ENCODE measurements around the gene ATXN7L1. TPM values are rescaled to one million over a fixed set of nuclear protein-coding genes. Genes with fewer than 3 reads are reported as not detected.

Gene ATXN7L1
- total and polyA plus RNA-seq, 2 donors (not counting 1 experiment from before 2014, with no cell fraction given): 7.1 to 40.6 TPM

DNA sequence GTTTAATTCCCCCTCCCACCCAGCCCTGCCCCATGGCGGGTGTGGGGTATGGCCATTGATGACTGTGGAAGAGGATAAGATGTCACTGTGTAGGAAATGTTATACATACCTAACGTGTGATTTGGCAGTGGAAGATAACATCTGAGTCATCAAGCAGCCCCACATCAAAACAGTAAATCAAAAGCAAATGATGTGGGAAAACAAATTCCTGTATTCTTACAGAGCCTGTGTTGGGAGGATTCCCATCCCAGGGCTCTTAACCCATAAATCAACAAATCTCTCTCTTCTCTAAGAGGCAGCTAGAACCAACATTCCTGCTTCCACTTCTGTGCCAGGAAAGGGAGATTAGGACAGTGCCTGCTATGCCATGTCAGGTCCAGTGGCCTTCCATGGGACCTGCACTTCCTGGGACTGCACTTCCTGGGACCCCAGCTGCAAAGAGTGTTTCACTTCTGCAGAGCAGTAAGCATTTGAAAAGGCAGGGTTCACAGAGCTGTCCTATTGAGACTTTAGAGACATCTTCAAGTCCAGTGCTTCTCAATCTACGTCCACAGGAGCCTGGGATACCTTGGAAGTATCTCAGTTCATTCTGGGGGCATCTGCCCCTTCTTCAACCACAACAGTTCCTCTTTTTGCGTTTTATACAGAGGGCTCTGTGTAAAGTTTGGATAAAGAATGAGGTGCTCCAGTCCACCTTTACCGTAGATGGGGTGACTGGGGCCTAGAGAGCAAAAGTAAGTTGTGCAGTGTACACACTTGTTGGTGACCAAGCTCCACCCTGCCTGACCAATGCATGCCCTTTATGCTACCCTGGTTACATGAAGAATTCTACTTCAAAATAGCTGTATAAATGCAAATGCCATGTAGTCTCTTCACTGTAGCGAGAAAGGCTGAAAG is 45.7 kb downstream of the ATXN7L1 start:
- intact Hi-C loops (cut with micrococcal nuclease): no loop called here
- no peaks in the 10 kb centered on the region for H4K20me1 ChIP-seq (ENCODE audit: control insufficient read depth, insufficient read depth, low read length, poor library complexity, severe bottlenecking)
- no peak overlapping the region for H3K27ac Mint-ChIP-seq
- H3K36me3 ChIP-seq (replicated peaks in 1 of 2; ENCODE audit: control extremely low read depth in 1 of 2, control insufficient read depth in 1 of 2, extremely low read depth in 1 of 2, insufficient read depth in 2 of 2, low read length in 1 of 2): no peaks in the 10 kb centered on the region
- no peak overlapping the region for H3K4me3 Mint-ChIP-seq
- no peak overlapping the region for H3K27ac ChIP-seq (ENCODE audit: low read length in 2 of 2)
- no peaks in the 10 kb centered on the region for H3K27me3 ChIP-seq (replicated peaks in 1 of 4; ENCODE audit: control extremely low read depth in 1 of 4, control insufficient read depth in 3 of 4, insufficient read depth in 4 of 4, low read length in 3 of 4)
- H3K4me3 ChIP-seq (ENCODE audit: control extremely low read depth in 1 of 5, extremely low read depth in 1 of 5, insufficient read depth in 1 of 5, low read depth in 2 of 5, low read length in 4 of 5): no peak overlapping the region
- H3K79me2 ChIP-seq (ENCODE audit: control insufficient read depth, insufficient read depth, low read length): no peaks in the 10 kb centered on the region
- no peak overlapping the region for H3K9ac ChIP-seq (ENCODE audit: low read length)
- ATAC-seq (ENCODE audit: low read depth) (no peak), DNase-seq (no peak)
- H3K9me3 ChIP-seq (ENCODE audit: control extremely low read depth in 1 of 3, control insufficient read depth in 2 of 3, insufficient read depth in 1 of 3, low read length in 2 of 3): no peaks in the 10 kb centered on the region
- H3K4me1 Mint-ChIP-seq: no peaks in the 10 kb centered on the region
- TF ChIP-seq, protein P1, sequence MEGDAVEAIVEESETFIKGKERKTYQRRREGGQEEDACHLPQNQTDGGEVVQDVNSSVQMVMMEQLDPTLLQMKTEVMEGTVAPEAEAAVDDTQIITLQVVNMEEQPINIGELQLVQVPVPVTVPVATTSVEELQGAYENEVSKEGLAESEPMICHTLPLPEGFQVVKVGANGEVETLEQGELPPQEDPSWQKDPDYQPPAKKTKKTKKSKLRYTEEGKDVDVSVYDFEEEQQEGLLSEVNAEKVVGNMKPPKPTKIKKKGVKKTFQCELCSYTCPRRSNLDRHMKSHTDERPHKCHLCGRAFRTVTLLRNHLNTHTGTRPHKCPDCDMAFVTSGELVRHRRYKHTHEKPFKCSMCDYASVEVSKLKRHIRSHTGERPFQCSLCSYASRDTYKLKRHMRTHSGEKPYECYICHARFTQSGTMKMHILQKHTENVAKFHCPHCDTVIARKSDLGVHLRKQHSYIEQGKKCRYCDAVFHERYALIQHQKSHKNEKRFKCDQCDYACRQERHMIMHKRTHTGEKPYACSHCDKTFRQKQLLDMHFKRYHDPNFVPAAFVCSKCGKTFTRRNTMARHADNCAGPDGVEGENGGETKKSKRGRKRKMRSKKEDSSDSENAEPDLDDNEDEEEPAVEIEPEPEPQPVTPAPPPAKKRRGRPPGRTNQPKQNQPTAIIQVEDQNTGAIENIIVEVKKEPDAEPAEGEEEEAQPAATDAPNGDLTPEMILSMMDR (IDR thresholded peaks at IDR 0.05): no peak
- no peak for TF ChIP-seq EZH2 (IDR thresholded peaks at IDR 0.05; ENCODE audit: borderline replicate concordance, insufficient read depth, low read depth, low read length, poor library complexity, severe bottlenecking)
- CTCF ChIA-PET: interaction anchor here (0.7 kb wide), 1 partner anchor 9 kb away, joined by 3 read pairs; no protein-coding TSS in a partner anchor
- H2AFZ ChIP-seq (ENCODE audit: insufficient read depth, low read depth, low read length, poor library complexity, severe bottlenecking): no peak overlapping the region
- WGBS (ENCODE audit: insufficient coverage): 67% methylated on average over 3 of the region's 6 CpGs
- H3K9me3 Mint-ChIP-seq (ENCODE audit: insufficient read depth): no peaks in the 10 kb centered on the region
- no peaks in the 10 kb centered on the region for H3K4me1 ChIP-seq (ENCODE audit: control insufficient read depth in 2 of 2, insufficient read depth in 2 of 2, low read length in 2 of 2)
- H3K4me2 ChIP-seq (replicated peaks; ENCODE audit: low read depth, low read length, poor library complexity, severe bottlenecking): no peak overlapping the region
- POLR2A ChIA-PET: no interaction called here
- H3K27me3 Mint-ChIP-seq: peaks cover 7% of the 10 kb centered on the region

DNA sequence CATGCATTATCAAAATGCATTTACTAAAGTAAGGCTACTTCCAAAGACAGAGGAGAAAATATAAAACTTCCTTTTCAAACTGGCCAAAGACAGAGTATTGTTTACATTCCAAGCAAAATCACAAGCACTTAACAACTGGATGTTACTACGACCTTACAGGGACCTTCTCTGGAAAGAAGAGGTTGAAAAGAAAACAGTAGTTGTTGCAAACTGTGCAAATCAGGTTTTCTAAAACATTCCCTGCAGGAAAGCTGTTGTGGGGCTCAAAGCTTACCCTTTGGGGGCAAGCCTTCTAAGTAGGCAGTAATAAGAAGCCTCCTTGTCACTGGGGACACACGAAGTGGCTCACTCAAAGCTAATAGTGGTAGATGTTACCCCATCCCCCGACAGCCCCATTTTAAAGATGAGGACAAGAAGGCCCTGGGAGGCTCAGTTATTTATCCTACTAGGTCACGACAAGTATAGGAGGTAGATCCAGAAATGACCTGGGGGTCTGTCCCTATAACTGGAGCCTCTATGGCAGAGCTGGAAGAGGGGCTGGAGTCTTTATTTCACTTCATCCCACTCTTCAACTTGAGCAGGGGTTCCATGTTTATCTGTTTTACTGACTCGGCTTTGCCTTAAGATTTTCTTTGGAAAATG is 46.6 kb downstream of the ATXN7L1 start:
- H3K36me3 ChIP-seq (replicated peaks in 1 of 2; ENCODE audit: control extremely low read depth in 1 of 2, control insufficient read depth in 1 of 2, extremely low read depth in 1 of 2, insufficient read depth in 2 of 2, low read length in 1 of 2): no peaks in the 10 kb centered on the region
- no peak overlapping the region for H3K4me3 Mint-ChIP-seq
- no peaks in the 10 kb centered on the region for H3K9me3 Mint-ChIP-seq (ENCODE audit: insufficient read depth)
- H3K27ac Mint-ChIP-seq: no peak overlapping the region
- H3K79me2 ChIP-seq (ENCODE audit: control insufficient read depth, insufficient read depth, low read length): no peaks in the 10 kb centered on the region
- no peak overlapping the region for H3K4me3 ChIP-seq (ENCODE audit: control extremely low read depth in 1 of 5, extremely low read depth in 1 of 5, insufficient read depth in 1 of 5, low read depth in 2 of 5, low read length in 4 of 5)
- H3K4me1 Mint-ChIP-seq: no peaks in the 10 kb centered on the region
- H3K9ac ChIP-seq (ENCODE audit: low read length): no peak overlapping the region
- TF ChIP-seq, protein P1 (IDR thresholded peaks at IDR 0.05): no peak
- TF ChIP-seq EZH2 (IDR thresholded peaks at IDR 0.05; ENCODE audit: borderline replicate concordance, insufficient read depth, low read depth, low read length, poor library complexity, severe bottlenecking): no peak
- H4K20me1 ChIP-seq (ENCODE audit: control insufficient read depth, insufficient read depth, low read length, poor library complexity, severe bottlenecking): no peaks in the 10 kb centered on the region
- no peaks in the 10 kb centered on the region for H3K27me3 ChIP-seq (replicated peaks in 1 of 4; ENCODE audit: control extremely low read depth in 1 of 4, control insufficient read depth in 3 of 4, insufficient read depth in 4 of 4, low read length in 3 of 4)
- H2AFZ ChIP-seq (ENCODE audit: insufficient read depth, low read depth, low read length, poor library complexity, severe bottlenecking): no peak overlapping the region
- no peak for DNase-seq
- no peak for ATAC-seq (ENCODE audit: low read depth)
- CTCF ChIA-PET: no interaction called here
- H3K9me3 ChIP-seq (ENCODE audit: control extremely low read depth in 1 of 3, control insufficient read depth in 2 of 3, insufficient read depth in 1 of 3, low read length in 2 of 3): no peaks in the 10 kb centered on the region
- no peak overlapping the region for H3K27ac ChIP-seq (ENCODE audit: low read length in 2 of 2)
- peaks cover 12% of the 10 kb centered on the region for H3K27me3 Mint-ChIP-seq
- no peak overlapping the region for H3K4me2 ChIP-seq (replicated peaks; ENCODE audit: low read depth, low read length, poor library complexity, severe bottlenecking)
- H3K4me1 ChIP-seq (ENCODE audit: control insufficient read depth in 2 of 2, insufficient read depth in 2 of 2, low read length in 2 of 2): no peaks in the 10 kb centered on the region
- intact Hi-C loops (cut with micrococcal nuclease): no loop called here
- POLR2A ChIA-PET: interaction anchor here (0.6 kb wide), 1 partner anchor 481 kb away, joined by 6 read pairs; no protein-coding TSS in a partner anchor
- WGBS (ENCODE audit: insufficient coverage): 90% methylated on average over 2 of the region's 5 CpGs
